DMS79 treated with DMSO at 0.1 percent for 48 hours (cell line): ENCODE measurements around the gene DMWD.

ENCODE experiments used
- DNase-seq: peaks from one replicate; lab custom pipeline; 2025; lab: John Stamatoyannopoulos, UW

The DMWD gene

GRCh38 chr19:45745606-45746005, 47.0 kb downstream of the DMWD start:
- no peak for DNase-seq

GRCh38 chr19:45742969-45743368, 49.7 kb downstream of the DMWD start:
- DNase-seq = no peak

- DNase-seq = no peak
Observed at GRCh38 chr19:45739498-45740439, 52.9 kb downstream of the DMWD start.

- no peak for DNase-seq
Observed at GRCh38 chr19:45733160-45733810, 59.4 kb downstream of the DMWD start, which contains the start of gene MEIOSIN. Gene MEIOSIN (plus strand): TSS chr19:45733439. CDS start chr19:45735377, 1,938 bp downstream.
